ENCODE data around the gene PTPRD.

DNA sequence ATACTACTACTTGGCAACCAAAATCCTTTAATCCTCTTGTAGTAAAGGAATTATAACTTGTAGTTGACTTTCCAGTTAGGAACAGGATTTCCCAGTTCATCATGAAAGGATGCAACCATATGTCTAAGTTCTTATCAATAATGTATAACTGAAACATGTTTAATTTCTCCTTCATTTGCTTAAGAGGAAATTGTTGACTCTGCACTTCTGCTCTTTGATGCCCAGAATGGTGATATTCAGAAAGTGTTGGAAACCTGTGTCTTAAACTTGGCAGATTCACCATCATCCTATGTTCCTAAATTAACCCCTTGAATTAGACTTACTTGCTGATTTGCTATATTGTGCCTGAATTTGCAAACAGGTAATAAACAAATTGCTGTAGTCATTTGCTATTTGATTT, 201.5 kb downstream of the PTPRD start:
- TF ChIP-seq, protein P1, sequence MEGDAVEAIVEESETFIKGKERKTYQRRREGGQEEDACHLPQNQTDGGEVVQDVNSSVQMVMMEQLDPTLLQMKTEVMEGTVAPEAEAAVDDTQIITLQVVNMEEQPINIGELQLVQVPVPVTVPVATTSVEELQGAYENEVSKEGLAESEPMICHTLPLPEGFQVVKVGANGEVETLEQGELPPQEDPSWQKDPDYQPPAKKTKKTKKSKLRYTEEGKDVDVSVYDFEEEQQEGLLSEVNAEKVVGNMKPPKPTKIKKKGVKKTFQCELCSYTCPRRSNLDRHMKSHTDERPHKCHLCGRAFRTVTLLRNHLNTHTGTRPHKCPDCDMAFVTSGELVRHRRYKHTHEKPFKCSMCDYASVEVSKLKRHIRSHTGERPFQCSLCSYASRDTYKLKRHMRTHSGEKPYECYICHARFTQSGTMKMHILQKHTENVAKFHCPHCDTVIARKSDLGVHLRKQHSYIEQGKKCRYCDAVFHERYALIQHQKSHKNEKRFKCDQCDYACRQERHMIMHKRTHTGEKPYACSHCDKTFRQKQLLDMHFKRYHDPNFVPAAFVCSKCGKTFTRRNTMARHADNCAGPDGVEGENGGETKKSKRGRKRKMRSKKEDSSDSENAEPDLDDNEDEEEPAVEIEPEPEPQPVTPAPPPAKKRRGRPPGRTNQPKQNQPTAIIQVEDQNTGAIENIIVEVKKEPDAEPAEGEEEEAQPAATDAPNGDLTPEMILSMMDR (IDR thresholded peaks at IDR 0.05; ENCODE audit: low read depth, low read length, poor library complexity, severe bottlenecking) = no peak
- no peak for TF ChIP-seq EZH2phosphoT487 (IDR thresholded peaks at IDR 0.05; ENCODE audit: borderline replicate concordance, low read length)

Data from DOHH2 (cell line).